ENCODE measurements around the gene MAD1L1. TPM values are rescaled to one million over a fixed set of nuclear protein-coding genes. Genes with fewer than 3 reads are reported as not detected.

Gene MAD1L1
- polyA plus RNA-seq, 3 donors, result 10.7 to 48.1 (median 18.4) TPM

- WGBS, 3 donors, result 85 to 91% (median 86%) methylated on average over 21 of the region's 21 CpGs
- no peak overlapping the region for H3K27ac ChIP-seq (ENCODE audit: low read depth, low read length)
Observed at GRCh38 chr7:2197436-2198155, 35.1 kb downstream of the MAD1L1 start.

- WGBS, 3 donors, result 85 to 90% (median 88%) methylated on average over 32 of the region's 32 CpGs
- no peak overlapping the region for H3K27ac ChIP-seq (ENCODE audit: low read depth, low read length)
Observed at GRCh38 chr7:2196381-2197378, 36.1 kb downstream of the MAD1L1 start.

GRCh38 chr7:2195400-2196246, 37.1 kb downstream of the MAD1L1 start:
- H3K27ac ChIP-seq (ENCODE audit: low read depth, low read length), result no peak overlapping the region
- 91 to 95% (median 94%) methylated on average over 13 of the region's 13 CpGs for WGBS, 3 donors

- no peak overlapping the region for H3K27ac ChIP-seq (ENCODE audit: low read depth, low read length)
Observed at GRCh38 chr7:2193575-2194305, 39.0 kb downstream of the MAD1L1 start.

GRCh38 chr7:2192831-2193534, 39.8 kb downstream of the MAD1L1 start:
- WGBS, 3 donors, result 83 to 88% (median 87%) methylated on average over 18 of the region's 18 CpGs
- no peak overlapping the region for H3K27ac ChIP-seq (ENCODE audit: low read depth, low read length)

More at GRCh38 chr7:2193575-2194305, 39.0 kb downstream of the MAD1L1 start:
- WGBS, 3 donors, result 94 to 97% (median 94%) methylated on average over 18 to 19 of the region's 19 CpGs

GRCh38 chr7:2191016-2191415, 41.7 kb downstream of the MAD1L1 start:
- H3K27ac ChIP-seq (ENCODE audit: low read depth, low read length), result no peak overlapping the region
- WGBS, 3 donors, result 96 to 97% (median 96%) methylated on average over 9 of the region's 9 CpGs

GRCh38 chr7:2190531-2190930, 42.2 kb downstream of the MAD1L1 start:
- no peak overlapping the region for H3K27ac ChIP-seq (ENCODE audit: low read depth, low read length)
- WGBS, 3 donors, result 93 to 95% (median 94%) methylated on average over 10 of the region's 10 CpGs

GRCh38 chr7:2186166-2186565, 46.6 kb downstream of the MAD1L1 start:
- WGBS, 3 donors, result 83 to 89% (median 84%) methylated on average over 4 of the region's 4 CpGs
- no peak overlapping the region for H3K27ac ChIP-seq (ENCODE audit: low read depth, low read length)

- no peak overlapping the region for H3K27ac ChIP-seq (ENCODE audit: low read depth, low read length)
- 94 to 96% (median 94%) methylated on average over 8 of the region's 8 CpGs for WGBS, 3 donors
Observed at GRCh38 chr7:2185715-2186114, 47.0 kb downstream of the MAD1L1 start.

GRCh38 chr7:2182461-2182860, 50.3 kb downstream of the MAD1L1 start:
- 95 to 97% (median 96%) methylated on average over 10 of the region's 10 CpGs for WGBS, 3 donors

GRCh38 chr7:2181077-2181854, 51.5 kb downstream of the MAD1L1 start:
- H3K27ac ChIP-seq (ENCODE audit: low read depth, low read length), result no peak overlapping the region

More at GRCh38 chr7:2182461-2182860, 50.3 kb downstream of the MAD1L1 start:
- no peak overlapping the region for H3K27ac ChIP-seq (ENCODE audit: low read depth, low read length)

GRCh38 chr7:2180081-2180480, 52.7 kb downstream of the MAD1L1 start:
- WGBS, 3 donors, result 89 to 96% (median 94%) methylated on average over 8 of the region's 8 CpGs
- no peak overlapping the region for H3K27ac ChIP-seq (ENCODE audit: low read depth, low read length)

More at GRCh38 chr7:2181077-2181854, 51.5 kb downstream of the MAD1L1 start:
- 86 to 95% (median 95%) methylated on average over 13 of the region's 13 CpGs for WGBS, 3 donors

GRCh38 chr7:2175514-2175913, 57.2 kb downstream of the MAD1L1 start:
- no peak overlapping the region for H3K27ac ChIP-seq (ENCODE audit: low read depth, low read length)
- 6 to 53% (median 8%) methylated on average over 2 of the region's 2 CpGs for WGBS, 3 donors

- H3K27ac ChIP-seq (ENCODE audit: low read depth, low read length), result no peak overlapping the region
- WGBS, 3 donors, result 90 to 94% (median 92%) methylated on average over 15 of the region's 15 CpGs
Observed at GRCh38 chr7:2175091-2175490, 57.7 kb downstream of the MAD1L1 start.

- WGBS, 3 donors, result 60 to 81% (median 70%) methylated on average over 15 of the region's 15 CpGs
- H3K27ac ChIP-seq (ENCODE audit: low read depth, low read length), result no peak overlapping the region
Observed at GRCh38 chr7:2173189-2173827, 59.4 kb downstream of the MAD1L1 start.

Measured in adipose tissue (tissue), 3 donors.